ENCODE data around the gene CROCC2. TPM values are rescaled to one million over a fixed set of nuclear protein-coding genes. Genes with fewer than 3 reads are reported as not detected.

Gene CROCC2
- total RNA-seq, 1 donor from 2014 or later = not detected

- H3K4me3 ChIP-seq = no peak overlapping the region
- no peak for TF ChIP-seq CTCF (IDR thresholded peaks at IDR 0.05; ENCODE audit: borderline replicate concordance)
- peaks cover 50% of the 10 kb centered on the region for H3K9me3 ChIP-seq (replicated peaks)
- no peak overlapping the region for H3K27ac ChIP-seq (replicated peaks)
- no peak for DNase-seq
- no peaks in the 10 kb centered on the region for H3K27me3 ChIP-seq (ENCODE audit: low read depth)
- intact Hi-C loops (cut with micrococcal nuclease) = no loop called here
- H3K4me1 ChIP-seq = no peaks in the 10 kb centered on the region
- H3K36me3 ChIP-seq = peaks cover 9% of the 10 kb centered on the region
Measured at GRCh38 chr2:241025639-241026038, 119.5 kb downstream of the CROCC2 start.

DNA sequence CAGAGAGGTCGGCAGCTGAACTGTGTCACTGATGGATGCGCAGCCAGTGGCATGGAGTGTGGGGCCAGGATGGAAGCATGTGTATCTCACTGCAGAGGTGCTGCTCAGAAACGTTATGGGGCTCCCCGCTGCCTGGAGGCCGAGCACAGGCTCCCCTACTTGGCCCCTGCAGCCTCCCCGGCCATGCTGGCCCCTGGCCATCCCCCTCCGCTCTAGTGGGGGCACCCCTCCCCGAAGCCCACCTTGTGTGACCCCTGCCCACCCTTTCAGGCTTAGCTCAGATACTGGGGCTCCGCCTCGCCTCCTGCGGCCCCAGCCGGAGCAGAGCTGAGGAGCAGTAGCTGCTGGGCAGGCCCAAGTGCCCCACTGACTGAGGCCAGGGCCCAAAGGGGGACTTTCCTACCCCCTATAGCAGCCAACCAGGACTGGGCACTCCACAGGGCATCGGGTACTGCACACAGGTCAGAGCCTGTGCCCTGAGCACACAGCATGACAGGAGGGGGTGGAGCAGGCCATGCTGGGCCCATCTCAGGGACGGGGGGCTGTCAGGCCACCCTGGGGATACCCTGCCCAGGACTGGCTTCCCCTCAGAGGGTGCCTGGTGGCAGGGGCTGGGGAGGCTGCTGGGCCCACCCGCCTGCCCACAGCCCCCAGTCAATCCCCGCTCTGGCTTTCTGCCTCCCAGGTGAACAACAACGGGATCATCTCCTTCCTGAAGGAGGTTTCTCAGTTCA is 123.6 kb downstream of the CROCC2 start:
- no peak for TF ChIP-seq CTCF (IDR thresholded peaks at IDR 0.05; ENCODE audit: borderline replicate concordance)
- H3K4me1 ChIP-seq = no peaks in the 10 kb centered on the region
- H3K9me3 ChIP-seq (replicated peaks) = peaks cover 25% of the 10 kb centered on the region
- no peak for DNase-seq
- no peak overlapping the region for H3K4me3 ChIP-seq
- H3K27ac ChIP-seq (replicated peaks) = no peak overlapping the region
- H3K36me3 ChIP-seq = peaks cover 35% of the 10 kb centered on the region
- H3K27me3 ChIP-seq (ENCODE audit: low read depth) = no peaks in the 10 kb centered on the region
- intact Hi-C loops (cut with micrococcal nuclease) = no loop called here

DNA sequence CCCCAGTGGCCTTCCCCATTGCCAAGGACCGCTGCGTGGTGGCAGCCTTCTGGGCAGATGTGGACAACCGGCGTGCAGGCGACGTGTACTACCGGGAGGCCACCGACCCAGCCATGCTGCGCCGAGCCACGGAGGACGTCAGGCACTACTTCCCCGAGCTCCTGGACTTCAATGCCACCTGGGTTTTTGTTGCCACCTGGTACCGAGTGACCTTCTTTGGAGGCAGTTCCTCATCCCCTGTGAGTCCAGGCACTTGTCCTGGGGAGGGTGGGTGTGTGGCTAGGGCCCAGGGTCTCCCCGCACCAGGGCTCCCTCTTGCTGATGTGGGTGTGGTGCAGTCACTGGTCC is 124.2 kb downstream of the CROCC2 start:
- no peaks in the 10 kb centered on the region for H3K4me1 ChIP-seq
- DNase-seq = no peak
- no peak overlapping the region for H3K4me3 ChIP-seq
- no peak overlapping the region for H3K27ac ChIP-seq (replicated peaks)
- intact Hi-C loops (cut with micrococcal nuclease) = no loop called here
- H3K9me3 ChIP-seq (replicated peaks) = peaks cover 19% of the 10 kb centered on the region
- TF ChIP-seq CTCF (IDR thresholded peaks at IDR 0.05; ENCODE audit: borderline replicate concordance) = no peak
- no peaks in the 10 kb centered on the region for H3K27me3 ChIP-seq (ENCODE audit: low read depth)
- peaks cover 37% of the 10 kb centered on the region for H3K36me3 ChIP-seq

DNA sequence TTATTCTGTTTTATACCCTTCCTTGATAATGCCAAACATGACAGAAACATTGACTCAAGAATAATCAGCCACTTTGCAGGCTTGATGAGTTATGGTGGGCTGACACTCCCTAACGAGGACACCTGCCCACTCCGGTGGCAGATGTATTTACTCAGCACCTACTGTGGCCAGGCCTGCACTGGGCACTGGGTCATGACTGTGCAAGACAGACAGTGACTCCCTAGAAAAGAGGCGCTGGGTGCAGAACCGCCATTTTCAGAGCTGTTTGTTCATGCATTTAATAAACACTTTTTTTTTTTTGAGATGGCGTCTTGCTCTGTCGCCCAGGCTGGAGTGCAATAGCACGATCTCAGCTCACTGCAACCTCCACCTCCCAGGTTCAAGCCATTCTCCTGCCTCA is 124.7 kb downstream of the CROCC2 start:
- no peak for DNase-seq
- Histone ChIP-seq H3K4me1 (no peaks in the 10 kb centered on the region), H3K27me3 (ENCODE audit: low read depth) (no peaks in the 10 kb centered on the region), H3K4me3 (no peak overlapping the region), H3K36me3 (peaks cover 37% of the 10 kb centered on the region), H3K9me3 (replicated peaks) (peaks cover 14% of the 10 kb centered on the region), H3K27ac (replicated peaks) (no peak overlapping the region)
- no peak for TF ChIP-seq CTCF (IDR thresholded peaks at IDR 0.05; ENCODE audit: borderline replicate concordance)
- intact Hi-C loops (cut with micrococcal nuclease) = no loop called here

GRCh38 chr2:241031436-241032165 is 125.5 kb downstream of the CROCC2 start:
- intact Hi-C loops (cut with micrococcal nuclease) = no loop called here
- DNase-seq = no peak
- peaks cover 7% of the 10 kb centered on the region for H3K4me1 ChIP-seq
- H3K9me3 ChIP-seq (replicated peaks) = peaks cover 6% of the 10 kb centered on the region
- H3K27me3 ChIP-seq (ENCODE audit: low read depth) = no peaks in the 10 kb centered on the region
- H3K4me3 ChIP-seq = no peak overlapping the region
- no peak overlapping the region for H3K27ac ChIP-seq (replicated peaks)
- no peak for TF ChIP-seq CTCF (IDR thresholded peaks at IDR 0.05; ENCODE audit: borderline replicate concordance)
- peaks cover 33% of the 10 kb centered on the region for H3K36me3 ChIP-seq
